GM21390 (cell line): ENCODE results near the gene CCR5.
"Not testable (repeated sequence)": the region's sequence is repeated elsewhere in the genome, so short reads cannot be mapped to it uniquely, and the experiment has no call there.

Experiments used
- ATAC-seq: cut with Tn5 transposase; IDR thresholded peaks from one replicate; pipeline ENCODE4 v1.9.1; 2021; ENCODE audit not compliant: unreplicated experiment

CCR5 gene

DNA sequence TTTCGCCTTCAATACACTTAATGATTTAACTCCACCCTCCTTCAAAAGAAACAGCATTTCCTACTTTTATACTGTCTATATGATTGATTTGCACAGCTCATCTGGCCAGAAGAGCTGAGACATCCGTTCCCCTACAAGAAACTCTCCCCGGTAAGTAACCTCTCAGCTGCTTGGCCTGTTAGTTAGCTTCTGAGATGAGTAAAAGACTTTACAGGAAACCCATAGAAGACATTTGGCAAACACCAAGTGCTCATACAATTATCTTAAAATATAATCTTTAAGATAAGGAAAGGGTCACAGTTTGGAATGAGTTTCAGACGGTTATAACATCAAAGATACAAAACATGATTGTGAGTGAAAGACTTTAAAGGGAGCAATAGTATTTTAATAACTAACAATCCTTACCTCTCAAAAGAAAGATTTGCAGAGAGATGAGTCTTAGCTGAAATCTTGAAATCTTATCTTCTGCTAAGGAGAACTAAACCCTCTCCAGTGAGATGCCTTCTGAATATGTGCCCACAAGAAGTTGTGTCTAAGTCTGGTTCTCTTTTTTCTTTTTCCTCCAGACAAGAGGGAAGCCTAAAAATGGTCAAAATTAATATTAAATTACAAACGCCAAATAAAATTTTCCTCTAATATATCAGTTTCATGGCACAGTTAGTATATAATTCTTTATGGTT is at the start of gene CCR5:
CCR5 (plus strand) TSS at position 108 of the 680 bp plus-strand sequence. CDS start 1,957 bp downstream, outside the sequence.
- ATAC-seq, result no peak

DNA sequence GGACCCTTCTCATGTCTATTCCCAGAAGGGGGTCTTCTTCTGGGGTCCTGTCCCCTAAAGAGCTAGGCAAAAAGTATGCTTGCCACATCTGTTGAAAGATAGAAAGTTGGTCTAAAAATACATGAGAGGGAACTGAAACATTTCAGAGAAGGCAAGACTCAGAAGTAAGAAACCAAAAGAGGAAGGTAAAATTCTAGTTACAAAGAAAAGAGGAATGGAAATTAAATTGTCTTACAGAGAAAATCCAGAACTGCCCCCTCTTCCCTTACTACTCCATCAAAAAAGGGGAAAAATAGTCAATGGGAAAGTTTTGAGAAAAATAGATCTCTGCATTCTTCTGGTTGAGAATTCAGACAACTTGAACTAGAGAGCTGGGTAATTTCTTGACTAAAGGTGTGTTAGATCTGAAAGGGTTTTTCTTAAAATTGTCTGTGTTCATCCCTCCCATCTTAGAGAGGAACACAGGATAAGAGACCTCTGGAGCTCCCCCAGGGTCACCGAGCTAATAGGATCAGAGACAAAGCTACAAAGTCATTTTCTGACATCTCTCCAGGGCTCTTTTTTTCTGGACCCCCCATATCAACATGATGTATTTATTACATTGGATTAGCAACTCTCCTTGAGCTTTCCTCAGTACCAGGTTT is 49.2 kb upstream of the CCR5 start:
- no peak for ATAC-seq

DNA sequence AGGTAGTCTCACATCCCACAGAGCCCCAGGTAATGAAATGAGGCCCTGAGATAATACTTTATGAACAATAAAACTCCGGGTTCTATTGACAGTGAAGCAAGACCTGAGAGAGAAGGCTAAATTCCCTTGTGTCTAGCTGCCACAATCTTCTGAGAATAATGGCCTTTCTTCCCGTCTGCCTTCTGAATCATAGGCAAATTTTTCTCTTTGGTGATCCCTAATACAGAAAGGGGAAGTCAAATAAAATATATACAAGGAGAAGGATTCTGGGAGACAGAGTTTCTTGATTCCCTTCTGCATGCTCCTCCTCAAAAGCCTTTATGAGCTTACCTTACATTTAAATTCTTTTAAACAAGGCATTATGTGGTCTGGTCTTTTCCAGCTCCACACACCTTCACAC is 46.7 kb upstream of the CCR5 start:
- ATAC-seq, result no peak

GRCh38 chr3:46325645-46326300 is 45.0 kb upstream of the CCR5 start:
- ATAC-seq, result no peak

- not testable (repeated sequence) for ATAC-seq
Observed at GRCh38 chr3:46330676-46331075, 40.1 kb upstream of the CCR5 start.

GRCh38 chr3:46334741-46335478 is 35.8 kb upstream of the CCR5 start:
- no peak for ATAC-seq

DNA sequence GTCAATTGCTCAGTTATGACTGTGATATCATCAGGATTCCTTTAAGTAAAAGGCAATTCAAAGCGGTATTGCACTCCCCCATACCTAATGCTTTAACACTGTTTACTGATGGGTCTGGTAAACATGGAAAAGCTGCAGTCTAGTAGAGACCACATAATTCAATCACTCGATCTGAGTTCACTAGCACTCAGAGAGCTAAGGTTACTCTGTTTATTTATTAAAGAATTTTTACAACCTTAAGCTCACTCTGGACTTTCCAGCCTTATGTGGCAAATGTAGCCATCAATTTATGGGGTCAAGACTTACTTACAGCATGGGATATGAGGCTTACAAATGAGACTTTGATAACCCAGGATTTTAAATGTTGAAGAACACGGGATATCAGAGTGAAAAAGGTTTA is 35.2 kb upstream of the CCR5 start:
- ATAC-seq, result no peak

DNA sequence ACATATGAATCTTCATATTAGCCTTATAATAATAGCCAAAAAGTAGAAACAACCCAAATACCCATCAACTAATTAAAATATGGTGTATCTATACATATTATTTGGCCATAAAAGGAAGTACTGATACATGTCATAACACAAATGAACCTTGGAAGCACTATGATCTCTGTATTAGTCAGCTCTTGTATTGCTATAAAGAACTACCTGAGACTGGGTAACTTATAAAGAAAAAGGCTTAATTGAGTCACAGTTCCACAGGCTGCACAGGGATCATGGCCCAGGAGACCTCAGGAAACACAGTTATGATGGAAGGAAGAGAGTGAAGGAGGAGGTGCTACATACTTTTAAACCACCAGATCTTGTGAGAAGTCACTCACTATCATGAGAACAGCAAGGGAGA is 32.8 kb upstream of the CCR5 start:
- no peak for ATAC-seq

- ATAC-seq, result no peak
Observed at GRCh38 chr3:46338840-46339239, 31.9 kb upstream of the CCR5 start.

DNA sequence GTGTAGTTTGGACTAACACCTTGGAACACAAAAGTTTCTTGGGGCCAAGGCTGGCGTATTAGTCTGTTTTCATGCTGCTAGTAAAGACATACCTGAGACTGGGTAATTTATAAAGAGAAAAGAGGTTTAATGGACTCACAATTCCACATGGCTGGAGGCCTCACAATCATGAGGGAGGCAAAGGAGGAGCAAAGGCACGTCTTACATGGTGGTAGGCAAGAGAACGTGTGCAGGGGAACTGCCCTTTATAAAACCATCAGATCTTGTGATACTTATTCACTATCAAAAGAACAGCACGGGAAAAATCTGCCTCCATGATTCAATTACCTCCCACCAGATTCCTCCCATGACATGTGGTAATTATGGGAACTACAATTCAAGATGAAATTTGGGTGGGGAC is 26.3 kb upstream of the CCR5 start:
- no peak for ATAC-seq

DNA sequence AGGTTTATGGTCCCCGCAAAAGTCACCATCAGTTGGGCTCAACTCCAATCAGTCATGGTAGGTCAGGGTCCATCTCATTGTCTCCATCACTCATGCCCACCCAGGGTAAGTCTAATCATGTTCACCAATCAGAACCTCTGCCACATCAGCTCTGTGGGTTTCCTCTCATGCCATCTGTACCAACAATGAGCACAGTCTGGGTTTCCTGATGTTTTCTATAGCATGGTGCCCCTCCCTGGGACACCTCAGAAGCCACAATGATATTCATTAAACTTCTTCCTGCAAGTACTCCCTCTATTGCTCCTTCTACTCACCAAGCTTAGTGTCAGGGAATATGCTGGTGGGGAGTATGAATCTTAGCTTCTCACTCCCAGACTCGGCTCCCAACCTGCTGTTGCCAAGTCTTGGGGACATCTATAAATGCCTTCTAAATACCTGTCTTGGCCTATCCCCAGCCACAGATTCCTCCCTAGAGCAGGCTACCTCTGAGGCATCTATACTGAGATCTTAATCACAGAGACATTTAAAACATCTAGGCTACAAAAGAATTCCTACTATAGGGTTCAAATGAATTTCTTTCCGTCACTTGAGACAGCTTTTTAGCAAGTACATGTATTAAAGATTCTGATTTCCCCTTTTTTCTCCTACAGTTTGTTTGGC is 21.8 kb upstream of the CCR5 start:
- ATAC-seq, result no peak

- ATAC-seq, result peak; percentile 74
Observed at GRCh38 chr3:46349484-46350261, 21.1 kb upstream of the CCR5 start.

- ATAC-seq, result peak; percentile 9
Observed at GRCh38 chr3:46350262-46350565, 20.5 kb upstream of the CCR5 start.

- no peak for ATAC-seq
Observed at GRCh38 chr3:46351646-46352045, 19.1 kb upstream of the CCR5 start.

GRCh38 chr3:46353090-46353489 is 17.7 kb upstream of the CCR5 start:
- no peak for ATAC-seq

DNA sequence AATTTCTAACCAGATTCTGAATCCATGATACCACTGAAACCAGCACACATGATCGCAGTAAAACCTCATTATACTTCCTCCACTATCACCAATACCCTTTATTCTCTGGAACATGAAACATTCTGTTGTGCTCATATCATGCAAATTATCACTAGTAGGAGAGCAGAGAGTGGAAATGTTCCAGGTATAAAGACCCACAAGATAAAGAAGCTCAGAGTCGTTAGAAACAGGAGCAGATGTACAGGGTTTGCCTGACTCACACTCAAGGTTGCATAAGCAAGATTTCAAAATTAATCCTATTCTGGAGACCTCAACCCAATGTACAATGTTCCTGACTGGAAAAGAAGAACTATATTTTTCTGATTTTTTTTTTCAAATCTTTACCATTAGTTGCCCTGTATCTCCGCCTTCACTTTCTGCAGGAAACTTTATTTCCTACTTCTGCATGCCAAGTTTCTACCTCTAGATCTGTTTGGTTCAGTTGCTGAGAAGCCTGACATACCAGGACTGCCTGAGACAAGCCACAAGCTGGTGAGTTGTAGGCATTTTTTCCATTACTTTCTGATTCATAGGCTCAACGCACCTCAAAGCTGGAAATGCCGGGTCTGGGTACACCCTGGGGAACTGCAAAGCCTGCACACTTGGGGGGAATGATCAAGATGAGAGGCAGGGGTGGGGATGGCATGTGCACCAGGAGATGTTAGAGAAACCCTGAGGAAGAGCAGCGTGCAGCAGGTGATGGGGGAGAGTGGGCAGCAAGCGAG is 16.9 kb upstream of the CCR5 start, which contains the start of gene CCR2:
CCR2 (plus strand) TSS at position 465 of the 764 bp plus-strand sequence. CDS start 3,417 bp downstream, outside the sequence.
- no peak for ATAC-seq

DNA sequence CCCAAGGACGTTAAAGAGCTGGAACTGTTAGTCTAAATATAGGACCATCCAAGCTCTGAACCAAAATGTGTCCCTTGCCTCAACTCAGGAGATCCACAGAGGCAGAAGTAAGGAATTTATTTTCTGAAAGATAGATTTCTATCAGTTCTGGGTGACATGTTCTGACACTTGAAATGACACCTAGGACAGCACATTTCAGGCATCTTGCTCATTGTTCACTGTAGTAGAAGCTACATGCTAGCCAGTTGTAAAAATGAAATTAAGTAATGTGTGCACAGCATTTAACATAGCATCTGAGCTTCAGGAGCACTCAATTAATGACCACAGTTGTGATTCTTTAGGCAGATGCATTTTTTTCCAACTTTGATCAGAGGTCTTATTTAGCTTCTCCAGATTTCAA is 16.3 kb upstream of the CCR5 start:
- no peak for ATAC-seq

- no peak for ATAC-seq
Observed at GRCh38 chr3:46354984-46355383, 15.8 kb upstream of the CCR5 start.

DNA sequence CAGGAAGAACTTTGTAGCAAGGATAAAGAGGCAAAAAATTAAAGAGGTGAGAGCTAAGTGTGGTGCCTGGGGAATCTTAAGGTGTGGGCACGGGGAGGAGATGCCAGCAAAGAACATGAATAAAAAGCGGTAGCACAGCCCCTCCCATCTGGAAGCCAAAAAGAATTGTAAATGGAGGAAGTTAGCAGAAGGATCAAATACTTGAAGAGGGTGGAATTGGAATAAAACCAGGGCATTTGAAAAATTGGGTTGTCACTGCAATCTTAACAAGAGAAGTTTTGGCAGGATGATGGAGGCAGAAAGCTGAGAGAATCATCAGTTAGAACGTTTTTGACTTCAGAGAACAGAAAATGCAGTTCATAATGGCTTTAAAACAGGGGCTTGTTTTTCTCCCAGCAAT is 14.5 kb upstream of the CCR5 start:
- no peak for ATAC-seq

GRCh38 chr3:46356909-46357308 is 13.8 kb upstream of the CCR5 start:
- no peak for ATAC-seq
